ENCODE results near the gene C1orf116. TPM values are rescaled to one million over a fixed set of nuclear protein-coding genes. Genes with fewer than 3 reads are reported as not detected.

C1orf116 gene
- polyA plus RNA-seq, 1 of the 3 experiments (the other 2 are of a cell fraction) = 0.02 TPM

DNA sequence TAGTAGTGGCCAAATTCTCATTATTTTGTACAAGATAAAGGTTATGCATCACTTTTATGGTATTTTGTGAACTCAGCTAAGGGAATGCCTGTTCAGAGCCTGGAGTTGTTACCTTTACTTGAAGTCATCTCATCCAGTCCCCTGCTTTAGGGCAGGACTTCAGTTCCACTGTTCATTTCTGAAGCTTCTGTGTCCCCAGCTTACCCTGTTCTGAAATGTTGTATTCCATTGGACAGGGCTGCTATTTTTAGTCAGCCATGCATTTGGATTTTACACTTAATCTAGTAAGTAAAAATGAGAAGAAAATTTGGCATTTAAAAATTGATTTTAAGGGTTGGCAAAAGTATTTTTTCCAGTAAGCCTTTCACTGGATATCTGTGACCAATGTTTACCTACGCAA is 44.5 kb upstream of the C1orf116 start (continued):
- TF ChIP-seq, protein P1, sequence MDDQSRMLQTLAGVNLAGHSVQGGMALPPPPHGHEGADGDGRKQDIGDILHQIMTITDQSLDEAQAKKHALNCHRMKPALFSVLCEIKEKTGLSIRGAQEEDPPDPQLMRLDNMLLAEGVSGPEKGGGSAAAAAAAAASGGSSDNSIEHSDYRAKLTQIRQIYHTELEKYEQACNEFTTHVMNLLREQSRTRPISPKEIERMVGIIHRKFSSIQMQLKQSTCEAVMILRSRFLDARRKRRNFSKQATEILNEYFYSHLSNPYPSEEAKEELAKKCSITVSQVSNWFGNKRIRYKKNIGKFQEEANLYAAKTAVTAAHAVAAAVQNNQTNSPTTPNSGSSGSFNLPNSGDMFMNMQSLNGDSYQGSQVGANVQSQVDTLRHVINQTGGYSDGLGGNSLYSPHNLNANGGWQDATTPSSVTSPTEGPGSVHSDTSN (IDR thresholded peaks at IDR 0.05) = no peak

DNA sequence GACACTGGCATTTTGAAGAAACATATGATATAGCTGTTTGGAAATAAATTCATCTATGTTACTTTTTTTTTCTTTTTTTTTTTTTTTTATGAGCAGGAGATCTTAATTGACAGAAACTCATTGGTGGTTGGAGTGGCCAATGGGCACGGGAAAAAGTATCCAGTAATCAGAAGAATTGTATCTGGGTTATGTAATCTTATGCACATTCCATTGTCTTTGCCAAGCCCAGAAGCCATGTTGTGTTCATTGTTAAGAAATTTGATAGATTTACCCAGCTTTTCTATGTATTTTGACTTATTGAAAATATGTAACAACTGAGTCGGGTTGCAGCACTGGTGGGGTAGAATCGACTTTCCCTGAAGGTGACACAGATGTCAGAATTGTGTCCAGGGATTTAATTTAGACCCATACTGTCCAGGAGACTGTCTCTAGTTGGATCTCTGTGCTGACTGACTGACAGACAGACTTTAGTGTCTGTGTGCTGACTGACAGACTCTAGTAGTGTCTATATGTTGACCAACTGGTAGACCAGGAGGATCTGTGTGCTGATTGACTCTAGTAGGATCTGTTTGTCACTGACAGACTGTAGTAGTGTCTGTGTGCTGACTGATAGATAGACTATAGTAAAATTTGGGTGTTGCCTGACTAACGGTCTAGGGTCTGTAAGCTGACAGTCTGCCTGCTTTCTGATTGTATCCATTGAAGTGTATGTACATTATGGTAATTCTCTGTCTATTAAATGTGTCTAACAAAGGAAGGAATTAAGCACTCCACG is 43.8 kb upstream of the C1orf116 start:
- no peak for TF ChIP-seq TAF1 (IDR thresholded peaks at IDR 0.05; ENCODE audit: borderline replicate concordance, low read depth, low read length)
- no peak for TF ChIP-seq JUND (IDR thresholded peaks at IDR 0.05)
- TF ChIP-seq NFIC (IDR thresholded peaks at IDR 0.05; ENCODE audit: borderline replicate concordance) = no peak
- TF ChIP-seq, protein P2, sequence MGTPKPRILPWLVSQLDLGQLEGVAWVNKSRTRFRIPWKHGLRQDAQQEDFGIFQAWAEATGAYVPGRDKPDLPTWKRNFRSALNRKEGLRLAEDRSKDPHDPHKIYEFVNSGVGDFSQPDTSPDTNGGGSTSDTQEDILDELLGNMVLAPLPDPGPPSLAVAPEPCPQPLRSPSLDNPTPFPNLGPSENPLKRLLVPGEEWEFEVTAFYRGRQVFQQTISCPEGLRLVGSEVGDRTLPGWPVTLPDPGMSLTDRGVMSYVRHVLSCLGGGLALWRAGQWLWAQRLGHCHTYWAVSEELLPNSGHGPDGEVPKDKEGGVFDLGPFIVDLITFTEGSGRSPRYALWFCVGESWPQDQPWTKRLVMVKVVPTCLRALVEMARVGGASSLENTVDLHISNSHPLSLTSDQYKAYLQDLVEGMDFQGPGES (IDR thresholded peaks at IDR 0.05; ENCODE audit: low read depth, low read length) = no peak
- TF ChIP-seq, protein P1 (IDR thresholded peaks at IDR 0.05) = no peak
- no peak for TF ChIP-seq TCF12 (IDR thresholded peaks at IDR 0.05)
- TF ChIP-seq SIN3A (IDR thresholded peaks at IDR 0.05; ENCODE audit: borderline replicate concordance, low read depth, low read length) = no peak
- no peak for TF ChIP-seq RAD21 (IDR thresholded peaks at IDR 0.05; ENCODE audit: low read length)
- no peak for TF ChIP-seq POLR2AphosphoS5 (IDR thresholded peaks at IDR 0.05; ENCODE audit: low read depth, low read length)
- TF ChIP-seq, protein P3, sequence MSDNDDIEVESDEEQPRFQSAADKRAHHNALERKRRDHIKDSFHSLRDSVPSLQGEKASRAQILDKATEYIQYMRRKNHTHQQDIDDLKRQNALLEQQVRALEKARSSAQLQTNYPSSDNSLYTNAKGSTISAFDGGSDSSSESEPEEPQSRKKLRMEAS (IDR thresholded peaks at IDR 0.05; ENCODE audit: low read depth) = no peak
- TF ChIP-seq, protein P4, sequence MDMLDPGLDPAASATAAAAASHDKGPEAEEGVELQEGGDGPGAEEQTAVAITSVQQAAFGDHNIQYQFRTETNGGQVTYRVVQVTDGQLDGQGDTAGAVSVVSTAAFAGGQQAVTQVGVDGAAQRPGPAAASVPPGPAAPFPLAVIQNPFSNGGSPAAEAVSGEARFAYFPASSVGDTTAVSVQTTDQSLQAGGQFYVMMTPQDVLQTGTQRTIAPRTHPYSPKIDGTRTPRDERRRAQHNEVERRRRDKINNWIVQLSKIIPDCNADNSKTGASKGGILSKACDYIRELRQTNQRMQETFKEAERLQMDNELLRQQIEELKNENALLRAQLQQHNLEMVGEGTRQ (IDR thresholded peaks at IDR 0.05; ENCODE audit: borderline replicate concordance, low read depth, low read length) = no peak
- no peak for TF ChIP-seq FOXJ3 (CRISPR knock-in tag; IDR thresholded peaks at IDR 0.05)
- no peak for TF ChIP-seq TEAD4 (IDR thresholded peaks at IDR 0.05; ENCODE audit: borderline replicate concordance, insufficient read depth)
- no peak for TF ChIP-seq NRF1 (IDR thresholded peaks at IDR 0.05; ENCODE audit: low read depth, low read length)
- TF ChIP-seq FOXM1 (IDR thresholded peaks at IDR 0.05; ENCODE audit: low read depth) = no peak
- TF ChIP-seq RCOR1 (IDR thresholded peaks at IDR 0.05; ENCODE audit: low read length) = no peak
- TF ChIP-seq EP300 (IDR thresholded peaks at IDR 0.05; ENCODE audit: borderline replicate concordance in 1 of 2, low read depth in 1 of 2, low read length in 1 of 2) = no peak
- no peak for TF ChIP-seq EZH2phosphoT487 (IDR thresholded peaks at IDR 0.05; ENCODE audit: borderline replicate concordance, low read depth)
- no peak for TF ChIP-seq CHD2 (IDR thresholded peaks at IDR 0.05; ENCODE audit: low read length, partially characterized antibody)
- no peak overlapping the region for H3K9ac ChIP-seq
- no peak for DNase-seq
- no peak overlapping the region for H3K4me3 ChIP-seq (ENCODE audit: low read depth in 2 of 2, low read length in 1 of 2)
- no peaks in the 10 kb centered on the region for H3K27me3 ChIP-seq (ENCODE audit: insufficient read depth)
- ChIA-PET POLR2A (no interaction called here), CTCF (interaction anchor here (1.6 to 3.2 kb wide), 4 partner anchors 8 to 164 kb away, joined by 5 to 30 read pairs (median 10); partner anchors contain the start of gene YOD1)
- no peak overlapping the region for H2AFZ ChIP-seq (ENCODE audit: low read depth)
- H3F3A ChIP-seq (replicated peaks; ENCODE audit: insufficient read depth) = peaks cover 3% of the 10 kb centered on the region
- H3K79me2 ChIP-seq (ENCODE audit: insufficient read depth) = no peaks in the 10 kb centered on the region
- no peaks in the 10 kb centered on the region for H3K9me2 ChIP-seq
- no peak overlapping the region for H3K27ac ChIP-seq (ENCODE audit: low read depth in 2 of 2, low read length in 1 of 2)
- no peaks in the 10 kb centered on the region for H4K20me1 ChIP-seq (ENCODE audit: insufficient read depth)
- no peak overlapping the region for H3K4me2 ChIP-seq
- 44% methylated on average over 5 of the region's 5 CpGs for WGBS (ENCODE audit: low lambda C conversion rate)
- no peaks in the 10 kb centered on the region; a peak in 1 of 4 replicates for H3K4me1 ChIP-seq (ENCODE audit: control insufficient read depth in 1 of 2, insufficient read depth in 2 of 2, low read depth in 1 of 2, low read length in 1 of 2)
- peaks cover 4 to 6% of the 10 kb centered on the region in 2 experiments for H3K36me3 ChIP-seq (replicated peaks in 1 of 2; ENCODE audit: control insufficient read depth in 1 of 2, insufficient read depth in 2 of 2, low read length in 1 of 2)
- no peaks in the 10 kb centered on the region for H3K9me3 ChIP-seq

Data from SK-N-SH (cell line).